IPS-18a (cell line): ENCODE measurements around the gene BHLHE40.

Experiments used
- H3K27ac ChIP-seq: one replicate; pipeline ENCODE4 v1.5.1; 2013; ENCODE audit warnings: low read length
- H3K27me3 ChIP-seq: one replicate; pipeline ENCODE4 v1.6.1; 2013; ENCODE audit warnings: mild to moderate bottlenecking, low read length; ENCODE audit not compliant: control insufficient read depth, insufficient read depth
- H3K36me3 ChIP-seq: one replicate; pipeline ENCODE4 v1.6.1; 2013; ENCODE audit warnings: low read depth, low read length; ENCODE audit not compliant: control insufficient read depth
- H3K4me1 ChIP-seq: one replicate; pipeline ENCODE4 v1.6.1; 2013; ENCODE audit warnings: low read depth, low read length; ENCODE audit not compliant: control insufficient read depth
- H3K4me3 ChIP-seq: one replicate; pipeline ENCODE4 v1.5.1; 2013; ENCODE audit warnings: low read length
- H3K9ac ChIP-seq: one replicate; pipeline ENCODE4 v1.6.1; 2013; ENCODE audit warnings: mild to moderate bottlenecking, low read length, moderate library complexity
- H3K9me3 ChIP-seq: one replicate; pipeline ENCODE4 v1.6.1; 2013; ENCODE audit warnings: low read depth, low read length; ENCODE audit not compliant: control insufficient read depth

Gene BHLHE40

GRCh38 chr3:4978204-4978965 lies 852 bp upstream of the BHLHE40 start:
- H3K27ac ChIP-seq, result no peak overlapping the region
- H3K4me1 ChIP-seq, result peaks cover 10% of the 10 kb centered on the region
- peaks cover 54% of the 10 kb centered on the region for H3K27me3 ChIP-seq
- no peaks in the 10 kb centered on the region for H3K9me3 ChIP-seq
- peak overlapping the region; percentile 51 for H3K9ac ChIP-seq
- peak overlapping the region; percentile 57 for H3K4me3 ChIP-seq
- H3K36me3 ChIP-seq, result no peaks in the 10 kb centered on the region

DNA sequence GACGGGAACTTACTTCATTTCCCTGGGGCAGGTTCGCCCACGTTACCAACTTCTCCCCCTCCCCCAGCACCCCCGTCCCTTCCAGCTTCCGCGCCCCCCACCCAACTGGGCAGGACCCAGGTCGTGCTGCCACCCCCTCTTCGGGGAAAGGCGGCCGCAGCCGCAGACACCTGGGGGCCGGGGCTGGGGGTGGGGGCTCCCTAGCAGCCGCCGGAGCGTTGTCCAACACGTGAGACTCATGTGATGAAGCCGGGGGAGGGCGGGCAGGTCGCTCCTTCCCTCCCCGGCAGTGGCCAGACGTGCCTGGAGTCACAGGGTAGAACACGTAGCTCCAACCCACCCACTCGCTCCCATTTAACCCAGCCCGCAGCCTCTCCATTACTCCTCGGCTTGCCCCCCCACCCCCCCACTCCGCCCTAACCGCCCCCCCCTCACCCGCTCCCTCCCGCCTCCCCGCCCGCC lies 240 bp upstream of the BHLHE40 start:
- Histone ChIP-seq H3K9me3 (no peaks in the 10 kb centered on the region), H3K27me3 (peaks cover 54% of the 10 kb centered on the region), H3K4me3 (peak overlapping the region; percentile 57), H3K9ac (peak overlapping the region; percentile 51), H3K27ac (no peak overlapping the region), H3K36me3 (no peaks in the 10 kb centered on the region), H3K4me1 (peaks cover 10% of the 10 kb centered on the region)

DNA sequence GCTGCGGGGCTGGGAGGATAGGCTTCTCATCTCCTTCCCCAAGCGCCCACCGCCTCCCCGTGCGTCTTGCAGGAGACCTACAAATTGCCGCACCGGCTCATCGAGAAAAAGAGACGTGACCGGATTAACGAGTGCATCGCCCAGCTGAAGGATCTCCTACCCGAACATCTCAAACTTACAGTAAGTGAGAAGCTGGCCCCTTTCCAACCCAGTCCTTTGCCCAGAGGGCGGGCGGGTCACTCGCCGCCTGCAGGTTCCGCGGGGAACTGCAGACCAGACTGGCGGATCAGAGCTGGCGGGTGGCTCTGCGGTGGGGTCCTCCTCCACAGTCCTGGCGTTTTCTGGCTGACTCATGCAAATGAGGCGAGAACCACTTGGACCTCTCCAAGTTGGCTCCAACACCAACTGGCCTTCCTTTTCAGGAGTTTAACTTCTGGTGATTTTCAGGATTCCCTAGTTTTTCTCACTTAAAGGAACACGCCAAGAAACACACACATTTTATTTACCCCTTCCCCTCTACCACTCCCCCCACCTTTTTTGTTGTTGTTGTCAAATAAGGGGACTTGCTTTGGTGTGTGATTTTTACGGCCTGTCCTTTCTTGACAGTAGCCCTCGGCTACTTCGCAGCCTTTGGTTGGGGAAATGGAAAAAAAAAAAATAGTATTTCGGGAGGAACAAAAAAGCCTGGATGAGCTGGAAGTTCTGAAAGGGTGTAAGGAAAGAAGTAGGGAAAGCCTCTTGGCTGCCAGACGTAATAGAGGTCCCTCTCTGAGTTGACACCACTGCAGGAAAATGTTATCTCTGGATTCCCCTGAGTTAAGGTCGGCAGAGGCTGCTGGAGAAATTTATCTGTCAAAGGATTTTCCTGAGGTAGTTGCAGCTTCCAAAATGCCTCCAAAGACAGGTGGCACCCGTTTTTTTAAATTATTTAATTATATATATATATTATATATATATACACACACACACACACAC lies 1.3 kb downstream of the BHLHE40 start:
- Histone ChIP-seq H3K27ac (no peak overlapping the region), H3K4me3 (peak overlapping the region; percentile 62), H3K36me3 (no peaks in the 10 kb centered on the region), H3K4me1 (peaks cover 10% of the 10 kb centered on the region), H3K9me3 (no peaks in the 10 kb centered on the region), H3K9ac (no peak overlapping the region), H3K27me3 (peaks cover 59% of the 10 kb centered on the region)

- peaks cover 60% of the 10 kb centered on the region for H3K27me3 ChIP-seq
- H3K27ac ChIP-seq, result no peak overlapping the region
- H3K9ac ChIP-seq, result no peak overlapping the region
- H3K36me3 ChIP-seq, result no peaks in the 10 kb centered on the region
- peaks cover 15% of the 10 kb centered on the region for H3K4me1 ChIP-seq
- H3K9me3 ChIP-seq, result no peaks in the 10 kb centered on the region
- no peak overlapping the region for H3K4me3 ChIP-seq
These were observed 2.0 kb downstream of the BHLHE40 start for GRCh38 chr3:4981294-4981664.

- no peak overlapping the region for H3K9ac ChIP-seq
- peaks cover 12% of the 10 kb centered on the region for H3K4me1 ChIP-seq
- no peak overlapping the region for H3K4me3 ChIP-seq
- no peak overlapping the region for H3K27ac ChIP-seq
- peaks cover 59% of the 10 kb centered on the region for H3K27me3 ChIP-seq
- no peaks in the 10 kb centered on the region for H3K36me3 ChIP-seq
- no peaks in the 10 kb centered on the region for H3K9me3 ChIP-seq
These were observed 2.6 kb downstream of the BHLHE40 start for GRCh38 chr3:4981665-4982494.

DNA sequence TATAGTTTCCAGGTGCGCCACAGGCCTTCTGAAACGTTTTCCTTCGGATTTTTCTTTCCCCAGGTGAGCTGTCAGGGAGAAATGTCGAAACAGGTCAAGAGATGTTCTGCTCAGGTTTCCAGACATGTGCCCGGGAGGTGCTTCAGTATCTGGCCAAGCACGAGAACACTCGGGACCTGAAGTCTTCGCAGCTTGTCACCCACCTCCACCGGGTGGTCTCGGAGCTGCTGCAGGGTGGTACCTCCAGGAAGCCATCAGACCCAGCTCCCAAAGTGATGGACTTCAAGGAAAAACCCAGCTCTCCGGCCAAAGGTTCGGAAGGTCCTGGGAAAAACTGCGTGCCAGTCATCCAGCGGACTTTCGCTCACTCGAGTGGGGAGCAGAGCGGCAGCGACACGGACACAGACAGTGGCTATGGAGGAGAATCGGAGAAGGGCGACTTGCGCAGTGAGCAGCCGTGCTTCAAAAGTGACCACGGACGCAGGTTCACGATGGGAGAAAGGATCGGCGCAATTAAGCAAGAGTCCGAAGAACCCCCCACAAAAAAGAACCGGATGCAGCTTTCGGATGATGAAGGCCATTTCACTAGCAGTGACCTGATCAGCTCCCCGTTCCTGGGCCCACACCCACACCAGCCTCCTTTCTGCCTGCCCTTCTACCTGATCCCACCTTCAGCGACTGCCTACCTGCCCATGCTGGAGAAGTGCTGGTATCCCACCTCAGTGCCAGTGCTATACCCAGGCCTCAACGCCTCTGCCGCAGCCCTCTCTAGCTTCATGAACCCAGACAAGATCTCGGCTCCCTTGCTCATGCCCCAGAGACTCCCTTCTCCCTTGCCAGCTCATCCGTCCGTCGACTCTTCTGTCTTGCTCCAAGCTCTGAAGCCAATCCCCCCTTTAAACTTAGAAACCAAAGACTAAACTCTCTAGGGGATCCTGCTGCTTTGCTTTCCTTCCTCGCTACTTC lies 3.8 kb downstream of the BHLHE40 start:
- peaks cover 8% of the 10 kb centered on the region for H3K4me1 ChIP-seq
- no peak overlapping the region for H3K9ac ChIP-seq
- no peak overlapping the region for H3K4me3 ChIP-seq
- no peak overlapping the region for H3K27ac ChIP-seq
- no peaks in the 10 kb centered on the region for H3K36me3 ChIP-seq
- H3K27me3 ChIP-seq, result peaks cover 55% of the 10 kb centered on the region
- no peaks in the 10 kb centered on the region for H3K9me3 ChIP-seq

GRCh38 chr3:4983739-4984510 lies 4.7 kb downstream of the BHLHE40 start:
- Histone ChIP-seq H3K27me3 (peaks cover 50% of the 10 kb centered on the region), H3K9ac (no peak overlapping the region), H3K27ac (no peak overlapping the region), H3K36me3 (no peaks in the 10 kb centered on the region), H3K4me1 (peaks cover 8% of the 10 kb centered on the region), H3K9me3 (no peaks in the 10 kb centered on the region), H3K4me3 (no peak overlapping the region)

DNA sequence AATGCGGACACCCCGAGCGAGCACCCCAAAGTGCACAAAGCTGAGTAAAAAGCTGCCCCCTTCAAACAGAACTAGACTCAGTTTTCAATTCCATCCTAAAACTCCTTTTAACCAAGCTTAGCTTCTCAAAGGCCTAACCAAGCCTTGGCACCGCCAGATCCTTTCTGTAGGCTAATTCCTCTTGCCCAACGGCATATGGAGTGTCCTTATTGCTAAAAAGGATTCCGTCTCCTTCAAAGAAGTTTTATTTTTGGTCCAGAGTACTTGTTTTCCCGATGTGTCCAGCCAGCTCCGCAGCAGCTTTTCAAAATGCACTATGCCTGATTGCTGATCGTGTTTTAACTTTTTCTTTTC lies 5.3 kb downstream of the BHLHE40 start:
- no peak overlapping the region for H3K4me3 ChIP-seq
- H3K27me3 ChIP-seq, result peaks cover 48% of the 10 kb centered on the region
- H3K9me3 ChIP-seq, result no peaks in the 10 kb centered on the region
- no peak overlapping the region for H3K27ac ChIP-seq
- peaks cover 8% of the 10 kb centered on the region for H3K4me1 ChIP-seq
- no peaks in the 10 kb centered on the region for H3K36me3 ChIP-seq
- H3K9ac ChIP-seq, result no peak overlapping the region

DNA sequence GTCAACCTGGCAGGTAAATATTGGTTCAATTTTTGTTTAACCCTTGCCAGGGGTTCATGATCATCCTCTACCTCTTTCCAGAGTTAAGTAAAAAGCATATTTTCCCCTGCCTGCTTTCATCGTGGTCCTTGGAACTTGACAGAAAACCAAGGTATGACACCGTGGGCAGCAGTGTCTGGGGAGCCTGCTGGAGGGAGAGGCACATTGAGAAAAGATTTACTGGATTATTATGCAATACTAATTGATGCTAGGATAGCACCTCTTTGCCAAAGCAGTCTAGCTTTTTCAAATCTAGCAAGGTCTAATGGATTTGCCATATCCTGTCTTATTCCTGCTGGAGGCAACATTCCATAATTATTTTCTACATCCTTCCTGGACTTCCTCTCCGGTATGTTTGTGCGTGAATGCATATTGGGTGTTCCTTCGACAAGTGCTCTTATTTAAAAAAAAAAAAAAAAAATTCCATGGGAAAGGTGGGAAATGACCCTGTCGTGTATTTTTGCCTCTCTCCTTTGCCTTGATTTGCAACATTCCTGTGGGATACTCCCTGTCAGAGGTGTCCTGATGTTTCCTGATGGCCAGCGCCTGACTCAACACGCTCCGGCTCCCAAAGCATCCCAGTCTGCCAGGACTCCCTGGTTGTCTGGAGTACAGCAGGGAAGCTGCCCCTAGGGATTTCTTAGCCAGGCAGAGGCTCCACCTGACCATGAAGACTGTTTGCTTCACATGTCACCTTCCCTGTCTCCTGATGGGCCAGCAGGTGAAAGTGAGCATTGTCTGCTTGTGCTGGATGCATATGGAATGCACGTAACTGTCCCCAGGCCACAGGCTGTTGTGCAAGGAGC lies 6.3 kb downstream of the BHLHE40 start:
- H3K9me3 ChIP-seq, result no peaks in the 10 kb centered on the region
- peaks cover 37% of the 10 kb centered on the region for H3K27me3 ChIP-seq
- H3K36me3 ChIP-seq, result no peaks in the 10 kb centered on the region
- no peak overlapping the region for H3K9ac ChIP-seq
- H3K4me1 ChIP-seq, result peaks cover 8% of the 10 kb centered on the region
- H3K4me3 ChIP-seq, result no peak overlapping the region
- H3K27ac ChIP-seq, result no peak overlapping the region
